ENCODE measurements around the gene ARMC12.
"Not testable (repeated sequence)": the region's sequence is repeated elsewhere in the genome, so short reads cannot be mapped to it uniquely, and the experiment has no call there.

ARMC12 gene

DNA sequence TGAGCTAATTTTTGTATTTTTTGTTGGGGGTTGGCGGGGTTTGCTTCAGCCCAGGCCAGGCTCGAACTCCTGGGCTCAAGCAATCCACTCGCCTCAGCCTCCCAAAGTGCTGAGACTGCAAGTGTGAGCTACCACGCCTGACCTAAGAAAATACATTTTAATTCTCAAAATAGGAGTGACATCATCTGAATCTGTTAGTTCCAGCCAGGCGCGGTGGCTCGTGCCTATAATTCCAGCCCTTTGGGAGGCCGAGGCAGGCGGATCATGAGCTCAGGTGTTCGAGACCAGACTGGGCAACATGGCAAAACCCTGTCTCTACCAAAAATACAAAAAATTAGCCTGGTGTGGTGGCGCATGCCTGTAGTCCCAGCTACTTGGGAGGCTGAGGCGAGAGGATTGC lies 2.5 kb upstream of the ARMC12 start:
- DNase-seq (ENCODE audit: low read depth, low spot score): not testable (repeated sequence)

DNA sequence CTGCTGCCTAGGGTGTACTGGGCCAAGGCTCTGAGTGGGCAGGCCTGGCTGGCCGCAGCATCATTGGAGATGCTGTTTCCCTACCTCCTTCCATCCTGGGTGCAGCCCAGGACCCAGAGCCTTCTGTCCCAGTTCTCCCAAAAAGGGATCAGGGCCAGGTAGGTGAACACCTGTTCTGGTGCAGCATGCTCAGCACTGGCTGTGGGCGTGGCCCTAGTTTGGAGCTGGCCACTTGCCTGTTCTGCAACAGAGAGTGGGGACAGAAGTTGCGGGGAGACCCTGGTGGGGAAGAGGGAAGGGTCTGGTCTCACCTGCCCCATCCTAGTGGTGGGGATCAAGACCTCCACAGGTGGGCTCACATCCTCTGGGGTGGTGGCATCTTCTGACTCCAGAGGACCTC lies 1.4 kb upstream of the ARMC12 start:
- no peak for DNase-seq (ENCODE audit: low read depth, low spot score)

DNA sequence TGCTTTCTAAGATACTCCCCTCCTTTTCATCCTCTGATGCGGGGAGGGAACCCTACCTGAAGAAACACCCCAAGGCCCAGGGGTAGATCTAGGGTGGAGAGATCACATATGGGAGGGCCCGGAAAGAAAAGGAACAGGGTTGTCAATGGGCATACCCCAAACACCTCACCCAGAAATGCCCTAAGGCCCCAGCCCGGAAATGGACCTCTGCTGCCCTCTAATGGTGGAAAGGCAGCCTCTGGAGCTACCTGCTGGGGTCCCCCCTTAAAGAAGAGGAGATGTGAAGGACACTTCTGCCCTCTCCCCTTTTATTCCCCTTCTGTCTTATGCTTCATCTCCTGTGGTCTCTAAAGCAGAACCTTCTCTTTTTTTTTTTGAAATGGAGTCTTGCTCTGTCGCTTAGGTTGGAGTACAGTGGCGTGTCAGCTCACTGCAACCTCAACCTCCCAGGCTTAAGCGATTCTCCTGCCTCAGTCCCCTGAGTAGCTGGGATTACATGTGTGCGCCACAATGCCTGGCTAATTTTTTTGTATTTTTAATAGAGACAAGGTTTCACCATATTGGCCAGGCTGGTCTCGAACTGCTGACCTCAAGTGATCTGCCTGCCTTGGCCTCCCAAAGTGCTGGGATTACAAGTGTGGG lies 458 bp upstream of the ARMC12 start:
- peak; percentile 76 for DNase-seq (ENCODE audit: low read depth, low spot score)

DNA sequence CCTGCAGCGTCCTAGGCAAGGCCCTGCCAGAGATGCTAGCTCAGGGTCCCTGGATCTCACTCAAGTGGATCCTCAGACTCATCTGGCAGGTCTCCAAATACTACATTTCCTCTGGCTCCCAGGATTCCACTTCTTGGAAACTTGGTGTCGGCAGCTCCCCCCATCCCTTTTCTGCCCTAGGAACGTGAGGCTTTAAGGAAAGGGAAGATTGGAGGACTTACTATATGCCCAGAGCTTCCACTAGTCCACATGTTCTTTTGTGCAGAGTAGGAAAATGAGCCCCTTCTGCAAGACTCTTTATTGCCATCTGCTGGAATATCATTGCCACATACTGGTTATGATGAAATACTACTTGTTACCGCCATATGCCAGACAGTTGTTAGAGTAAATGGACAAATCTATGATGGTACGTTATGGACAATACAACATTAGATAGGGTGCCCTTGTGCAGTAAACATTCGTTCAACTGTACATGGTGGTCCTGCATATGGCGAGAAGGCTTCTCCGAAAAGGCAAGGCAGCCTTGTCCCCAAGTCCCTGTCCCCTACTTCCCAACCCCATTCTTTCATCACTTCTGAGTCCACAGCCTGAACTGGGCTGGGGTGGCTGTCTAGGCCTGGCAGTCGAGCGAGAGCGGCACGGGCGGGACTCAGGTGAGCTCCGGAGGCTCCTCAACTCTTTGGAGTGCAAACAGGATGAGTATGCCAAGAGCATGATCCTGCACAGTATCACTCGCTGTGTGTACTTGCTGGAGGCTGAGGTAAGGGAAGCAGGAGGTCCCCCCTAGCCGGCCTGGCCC lies 780 bp downstream of the ARMC12 start:
- no peak for DNase-seq (ENCODE audit: low read depth, low spot score)

DNA sequence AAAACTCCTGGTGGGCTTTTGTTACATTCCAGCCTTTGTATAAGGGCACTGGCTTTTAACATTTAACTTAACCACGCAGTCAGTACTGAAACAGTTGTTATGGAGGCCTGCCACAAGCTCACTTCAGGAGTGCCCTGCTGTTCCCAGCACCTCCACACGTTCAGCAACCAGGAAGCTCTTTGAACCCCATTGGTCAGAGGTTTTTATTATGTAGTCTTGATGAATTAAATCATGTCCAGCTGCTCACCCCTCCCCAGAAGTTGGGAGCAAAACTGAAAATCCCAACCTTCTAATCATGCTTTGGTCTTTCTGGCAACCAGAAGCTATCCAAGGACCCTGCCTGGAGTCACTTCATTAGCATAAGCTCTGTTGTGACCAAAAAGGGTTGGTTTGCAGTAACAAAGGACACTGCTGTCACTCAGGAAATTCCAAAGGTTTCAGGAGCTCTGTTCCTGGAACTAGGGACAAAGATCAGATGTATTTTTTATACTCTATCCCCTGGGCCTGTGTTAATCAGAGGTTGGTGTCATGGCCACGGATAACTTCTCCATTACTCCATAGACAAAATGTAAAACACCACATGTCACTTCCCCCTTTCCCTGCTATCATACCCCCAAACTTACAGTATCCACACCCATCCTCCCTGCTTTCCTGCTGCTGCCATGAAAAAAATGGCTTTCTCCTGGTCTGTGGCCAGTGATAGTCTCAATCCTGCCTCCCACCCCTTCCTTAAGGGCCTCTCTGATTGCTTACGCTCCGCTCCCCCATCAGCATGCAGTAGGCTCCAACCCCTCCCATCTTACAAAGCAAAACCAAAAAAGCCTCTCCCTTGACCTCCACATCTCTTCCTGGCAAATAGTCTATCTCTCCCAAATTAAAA lies 3.1 kb downstream of the ARMC12 start:
- DNase-seq (ENCODE audit: low read depth, low spot score): no peak

DNA sequence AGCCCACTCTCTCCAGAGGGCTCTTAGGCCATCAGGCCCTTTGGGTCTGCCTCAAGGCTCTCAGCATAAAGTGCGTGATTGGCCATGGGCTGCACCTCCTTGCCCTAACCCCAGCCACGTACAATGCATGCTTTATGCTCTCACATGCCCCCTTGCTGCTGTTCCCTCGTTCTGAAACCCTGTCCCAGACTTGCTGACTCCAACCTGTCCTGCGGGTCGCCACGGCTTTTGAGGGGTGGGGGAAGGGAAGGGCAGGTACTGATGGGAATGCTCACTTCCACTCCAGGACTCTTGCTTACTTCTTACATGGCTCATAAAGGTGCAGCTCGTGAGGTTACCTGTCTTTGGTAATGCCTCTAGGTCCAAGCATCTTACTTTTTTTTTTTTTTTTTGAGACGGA lies 6.0 kb downstream of the ARMC12 start:
- DNase-seq (ENCODE audit: low read depth, low spot score): no peak

DNA sequence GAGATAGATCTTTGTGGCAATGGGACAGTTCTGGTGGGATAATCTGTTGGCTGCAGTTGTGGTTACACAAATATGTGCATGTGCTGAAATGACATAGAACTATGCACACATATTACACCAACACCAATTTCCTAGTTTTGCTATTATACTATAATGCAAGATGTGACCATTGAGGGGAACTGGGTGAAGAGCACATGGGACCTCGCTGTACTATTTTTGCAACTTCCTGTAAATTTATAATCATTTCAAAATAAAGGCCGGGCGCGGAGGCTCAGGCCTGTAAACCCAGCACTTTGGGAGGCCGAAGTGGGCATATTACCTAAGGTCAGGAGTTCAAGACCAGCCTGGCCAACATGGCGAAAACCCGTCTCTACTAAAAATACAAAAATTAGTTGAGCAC lies 8.7 kb downstream of the ARMC12 start:
- no peak for DNase-seq (ENCODE audit: low read depth, low spot score)

DNA sequence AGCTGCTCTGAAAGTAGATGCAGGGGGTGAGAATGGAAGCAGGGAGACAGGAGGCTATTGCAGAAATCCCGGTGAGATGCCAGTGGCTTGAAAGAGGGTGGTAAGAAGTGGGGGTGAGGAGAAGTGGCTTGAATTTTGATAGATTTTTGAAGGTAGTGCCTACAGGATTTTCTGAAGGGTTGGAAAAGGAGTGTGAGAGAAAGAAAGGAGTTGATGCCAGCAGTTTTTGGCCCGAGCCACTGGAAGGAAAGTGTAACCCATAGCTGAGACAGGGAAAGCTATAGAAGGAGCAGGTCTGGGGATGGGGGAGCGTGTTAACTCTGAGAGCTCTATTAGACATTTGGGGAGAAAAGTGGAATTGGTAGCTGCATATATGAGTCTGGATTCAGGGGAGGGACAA lies 9.7 kb downstream of the ARMC12 start:
- no peak for DNase-seq (ENCODE audit: low read depth, low spot score)

DNA sequence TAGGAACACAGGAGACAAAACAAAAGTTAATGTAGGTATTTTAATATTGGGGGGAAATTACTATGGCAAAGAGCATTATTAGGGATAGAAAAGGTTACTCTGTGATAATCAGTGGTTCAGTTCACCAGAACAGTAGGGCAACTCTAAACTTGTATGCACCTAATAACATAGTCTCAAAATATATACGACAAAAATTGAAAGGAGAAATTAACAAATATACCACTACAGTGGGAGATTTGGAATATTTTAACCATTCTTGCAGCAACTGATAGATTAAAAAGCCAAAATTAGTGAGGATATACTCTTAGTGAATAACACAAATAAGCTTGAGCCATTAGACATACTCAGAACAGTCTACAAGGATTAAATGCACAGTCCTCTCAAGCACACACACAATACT lies 11.0 kb downstream of the ARMC12 start:
- DNase-seq (ENCODE audit: low read depth, low spot score): no peak

DNA sequence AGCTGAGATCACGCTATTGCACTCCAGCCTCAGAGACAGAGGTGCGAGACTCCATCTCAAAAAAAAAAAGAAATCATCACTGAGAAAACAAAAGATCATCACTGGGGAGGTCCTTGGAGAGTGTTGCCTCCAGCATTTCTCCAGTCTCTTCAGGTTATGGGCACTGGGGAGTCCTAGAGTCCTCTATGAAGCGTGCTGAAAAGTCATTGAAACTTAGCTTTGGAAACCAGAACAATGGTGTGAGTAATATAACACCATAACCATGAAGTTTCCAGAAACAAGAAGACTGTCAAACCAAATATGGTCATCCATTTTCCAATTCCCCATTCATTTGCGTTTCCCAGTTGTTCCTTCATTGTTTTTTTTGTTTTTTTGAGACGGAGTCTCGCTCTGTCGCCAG lies 13.7 kb downstream of the ARMC12 start:
- no peak for DNase-seq (ENCODE audit: low read depth, low spot score)

DNA sequence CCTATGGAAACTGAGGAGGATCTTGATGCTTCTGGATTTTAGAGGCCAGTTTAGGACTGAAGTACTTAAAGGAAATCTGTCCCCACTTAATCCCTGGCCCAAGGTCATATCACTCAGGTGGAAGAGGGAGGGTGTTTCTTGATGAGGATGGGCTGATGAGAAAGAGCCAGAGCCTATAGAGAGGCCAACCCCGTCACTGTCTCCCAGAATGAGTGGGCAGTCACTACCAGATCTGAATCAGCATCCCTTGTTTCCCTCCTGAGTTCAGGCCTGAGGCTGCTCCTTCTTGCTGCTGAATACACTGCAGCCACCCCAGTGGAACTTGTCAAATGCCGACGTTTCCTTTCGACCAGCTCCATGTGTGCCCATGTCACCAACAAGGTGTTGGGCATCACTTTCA lies 14.8 kb downstream of the ARMC12 start:
- DNase-seq (ENCODE audit: low read depth, low spot score): no peak

DNA sequence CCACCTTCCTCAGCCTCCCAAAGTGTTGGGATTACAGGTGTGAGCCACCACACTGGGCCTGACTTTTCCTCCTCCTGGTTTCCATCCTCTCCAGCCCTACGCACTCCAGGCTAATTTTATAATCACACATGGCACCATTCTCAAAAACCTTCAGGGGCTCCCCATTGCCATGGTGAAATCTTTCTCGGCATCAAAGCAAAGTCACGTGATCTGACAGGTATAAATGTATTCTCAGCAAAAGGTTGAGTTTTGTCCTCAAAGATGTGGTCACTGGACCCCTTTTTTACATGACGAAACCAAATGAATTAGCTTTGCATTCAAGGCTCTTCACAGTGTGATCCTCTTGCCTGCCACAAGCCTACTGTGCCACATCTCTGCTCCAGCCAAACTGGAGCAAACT lies 15.5 kb downstream of the ARMC12 start:
- DNase-seq (ENCODE audit: low read depth, low spot score): no peak

DNA sequence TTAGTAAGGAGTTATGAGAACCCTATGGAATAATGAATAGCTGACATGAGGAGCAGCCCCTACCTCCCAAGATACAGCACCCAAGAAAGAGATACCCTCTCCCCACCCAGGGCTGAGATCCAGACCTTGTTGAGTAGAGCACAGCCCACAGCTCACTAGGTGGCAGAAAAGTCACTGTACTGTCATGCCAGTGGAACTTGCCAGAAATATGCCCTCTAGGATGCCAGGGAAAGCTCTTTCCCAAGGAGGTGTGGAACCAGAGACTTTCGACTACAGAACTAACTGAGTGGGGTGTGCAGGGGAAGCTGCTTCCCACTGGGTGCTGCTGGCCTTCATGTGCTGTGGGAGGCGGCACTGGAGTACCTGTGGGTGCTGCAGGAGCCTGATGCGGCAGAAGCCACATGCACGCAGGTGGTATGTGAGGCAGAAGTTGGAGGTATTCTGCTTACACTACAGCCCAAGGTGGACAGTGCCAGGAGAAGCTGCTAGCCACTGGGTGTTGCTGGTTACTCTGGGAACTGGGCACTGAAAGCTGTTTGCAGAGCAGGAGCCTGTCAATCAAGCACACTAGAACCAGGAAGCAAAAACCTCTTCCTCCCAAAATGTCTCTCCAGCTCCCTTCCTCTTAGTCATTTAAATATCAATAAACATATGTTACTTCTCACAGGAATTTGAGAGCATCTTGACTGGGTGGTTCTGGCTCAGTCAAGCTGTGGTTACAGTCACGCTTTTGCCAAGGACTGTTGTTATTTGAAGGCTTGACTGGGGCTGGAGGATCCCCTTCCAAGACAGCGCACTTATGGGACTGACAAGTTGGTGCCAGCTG lies 17.8 kb downstream of the ARMC12 start:
- no peak for DNase-seq (ENCODE audit: low read depth, low spot score)

DNA sequence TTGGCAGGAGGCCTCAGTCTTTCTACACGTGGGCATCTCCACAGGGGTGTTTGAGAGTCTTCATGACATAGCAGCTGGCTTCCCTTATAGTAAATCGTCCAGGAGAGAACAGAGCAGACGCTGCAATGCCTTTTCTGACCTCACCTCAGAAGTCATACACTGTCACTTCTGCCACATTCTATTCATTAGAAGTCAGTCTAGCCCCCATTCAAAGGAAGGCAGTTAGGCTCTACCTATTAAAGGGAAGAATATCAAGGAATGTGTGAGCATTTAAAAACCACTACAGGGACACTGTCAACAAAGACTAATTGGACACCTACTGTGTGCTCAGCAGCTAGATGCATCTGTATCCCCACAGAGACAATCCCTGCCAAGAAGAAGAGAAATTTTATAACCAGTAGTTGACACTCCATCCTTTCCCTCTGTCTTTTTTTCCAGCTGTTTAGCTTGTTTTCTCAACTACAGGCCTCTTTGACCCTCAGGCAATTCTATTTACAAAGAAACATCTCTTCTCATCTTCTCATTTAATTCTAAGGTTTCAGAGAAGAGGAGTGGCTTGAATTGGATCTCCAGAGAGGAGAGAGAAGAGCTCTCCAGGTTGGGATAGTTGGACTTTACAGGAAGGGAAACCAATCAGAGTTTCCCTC lies 18.6 kb downstream of the ARMC12 start:
- DNase-seq (ENCODE audit: low read depth, low spot score): no peak

DNA sequence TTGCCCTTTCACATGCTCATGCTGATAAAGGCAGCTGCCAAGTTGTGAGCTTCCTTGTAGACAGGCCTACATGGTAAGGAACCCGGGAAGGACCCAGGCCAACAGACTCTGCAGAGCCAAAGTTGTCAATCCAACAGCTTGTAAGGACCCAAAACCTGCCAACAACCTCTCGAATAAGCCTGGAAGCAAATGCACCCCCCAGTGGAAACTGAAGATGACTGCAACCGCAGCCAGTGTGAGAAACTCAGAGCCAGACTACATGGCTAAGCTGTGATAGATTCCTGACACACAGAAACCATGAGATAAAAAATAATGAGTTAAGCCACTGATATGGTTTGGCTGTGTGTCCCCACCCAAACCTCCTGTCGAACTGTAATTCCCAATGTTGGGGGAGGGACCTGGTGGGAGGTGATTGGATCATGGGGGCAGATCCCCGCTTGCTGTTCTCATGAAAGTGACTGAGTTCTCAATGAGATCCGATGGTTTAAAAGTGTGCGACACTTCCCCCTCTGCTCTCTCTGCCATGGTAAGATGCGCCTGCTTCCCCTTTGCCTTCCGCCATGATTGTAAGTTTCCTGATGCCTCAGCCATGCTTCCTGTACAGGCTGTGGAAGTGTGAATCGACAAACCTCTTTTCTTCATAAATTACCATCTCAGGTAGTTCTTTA lies 20.8 kb downstream of the ARMC12 start:
- DNase-seq (ENCODE audit: low read depth, low spot score): no peak

DNA sequence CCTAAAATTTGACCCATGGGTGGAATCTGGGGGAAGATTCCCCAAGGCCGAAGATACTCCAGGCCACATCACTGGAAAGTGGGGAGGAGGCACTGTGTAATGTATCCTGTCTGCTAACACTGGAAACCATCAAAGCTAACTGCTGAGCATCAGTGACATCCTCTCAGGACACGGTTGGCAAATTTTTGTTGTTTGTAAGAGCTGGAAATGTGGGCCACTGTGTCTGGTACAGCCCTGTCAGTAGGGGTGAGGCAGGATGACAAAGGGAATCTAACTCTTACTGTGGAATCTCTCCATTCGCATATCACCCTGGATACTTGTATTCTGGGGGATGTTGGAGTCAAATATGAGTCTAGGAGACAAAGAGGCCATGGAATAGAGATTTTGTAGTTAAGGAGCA lies 22.6 kb downstream of the ARMC12 start:
- DNase-seq (ENCODE audit: low read depth, low spot score): no peak

DNA sequence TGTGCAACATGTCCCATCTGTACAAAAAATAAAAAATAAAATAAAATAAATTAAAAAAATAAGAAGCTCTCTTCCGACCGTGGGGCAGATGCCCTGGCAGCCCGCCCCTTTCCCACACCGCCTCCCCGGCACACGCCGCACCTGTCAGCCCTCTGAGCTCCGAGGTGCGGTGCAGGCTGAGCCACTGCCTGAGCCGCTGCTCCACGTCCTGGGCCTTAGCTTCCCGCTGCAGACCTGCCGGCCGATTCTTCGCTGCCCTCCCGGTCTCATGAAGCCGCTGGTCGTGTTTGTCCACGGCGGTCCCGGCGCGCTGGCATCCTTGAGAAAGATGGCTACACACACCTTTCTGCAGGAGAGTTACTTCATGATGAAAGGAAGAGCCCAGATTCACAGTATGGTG lies 28.9 kb downstream of the ARMC12 start:
- DNase-seq (ENCODE audit: low read depth, low spot score): no peak

DNA sequence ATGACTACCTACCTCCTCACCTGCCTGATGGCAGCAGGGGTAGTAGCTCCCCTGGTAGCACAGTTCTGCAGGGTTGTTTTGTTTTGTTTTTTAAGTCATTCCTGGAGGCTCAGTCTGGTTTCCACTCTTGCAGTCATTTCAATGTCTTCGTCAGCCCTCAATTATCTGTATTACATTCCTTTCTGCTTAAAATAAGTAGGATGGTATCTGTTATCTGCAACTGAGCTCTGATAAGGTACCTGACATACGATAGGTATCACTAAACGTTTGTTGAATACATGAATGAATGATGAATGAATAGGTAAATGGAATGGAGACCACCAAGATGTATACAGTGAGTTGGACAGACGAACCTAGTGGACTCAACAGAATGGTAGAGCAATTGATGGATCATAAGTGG lies 32.4 kb downstream of the ARMC12 start:
- no peak for DNase-seq (ENCODE audit: low read depth, low spot score)

DNA sequence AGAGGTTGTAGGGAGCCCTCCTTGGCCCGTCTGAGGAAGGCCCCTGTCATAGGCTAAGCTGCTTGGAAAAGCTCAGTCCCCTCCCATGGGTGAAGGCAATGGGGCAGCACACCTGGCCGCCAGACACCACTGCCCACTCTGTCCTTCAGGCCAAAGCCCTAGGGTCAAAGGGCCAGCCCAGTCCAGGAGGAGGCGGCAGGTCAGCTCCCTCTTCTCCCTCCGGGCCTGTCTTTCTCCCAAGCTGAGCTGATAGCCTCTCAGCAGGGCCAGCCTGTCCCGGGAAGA lies 34.5 kb downstream of the ARMC12 start:
- no peak for DNase-seq (ENCODE audit: low read depth, low spot score)

DNA sequence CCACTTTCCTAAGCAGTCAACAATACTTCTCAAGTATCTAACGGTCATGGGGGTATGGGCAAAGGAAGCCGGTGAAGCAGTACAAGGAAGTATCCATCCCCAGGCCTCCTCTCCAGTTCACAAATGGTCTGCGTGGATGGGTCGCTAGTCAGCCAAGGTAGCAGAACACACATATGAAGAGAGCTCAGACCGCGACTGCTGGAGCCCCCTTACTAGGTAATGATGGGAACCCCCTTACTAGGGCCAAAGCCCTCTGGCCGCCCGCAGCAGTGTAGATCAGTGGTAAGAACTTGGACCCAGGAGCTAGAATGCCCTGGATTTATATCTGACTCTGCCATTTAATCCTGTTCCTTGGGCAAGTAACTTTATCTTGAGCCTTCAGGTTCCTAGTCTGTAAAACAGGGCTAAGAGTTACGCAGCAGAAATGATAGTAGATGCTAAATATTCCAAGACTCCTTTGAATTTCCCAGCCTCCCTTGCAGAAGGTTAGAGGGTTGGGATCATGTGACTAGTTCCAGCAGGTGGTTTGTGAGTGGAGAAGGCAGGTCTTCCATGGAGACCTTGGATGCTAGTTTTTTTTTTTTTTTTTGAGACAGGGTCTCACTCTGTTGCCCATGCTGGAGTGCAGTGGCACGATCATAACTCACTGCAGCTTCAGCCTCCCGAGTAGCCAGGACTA lies 37.4 kb downstream of the ARMC12 start:
- no peak for DNase-seq (ENCODE audit: low read depth, low spot score)
